Measurements from ENCODE around the gene MED7.

The MED7 gene

GRCh38 chr5:157162919-157163510 is 20.4 kb upstream of the MED7 start:
- no peak for DNase-seq

- DNase-seq: no peak
Measured at GRCh38 chr5:157161996-157162395, 19.3 kb upstream of the MED7 start.

GRCh38 chr5:157160001-157160400 is 17.3 kb upstream of the MED7 start:
- no peak for DNase-seq

GRCh38 chr5:157159209-157159751 is 16.6 kb upstream of the MED7 start:
- DNase-seq: no peak

- no peak for DNase-seq
Measured at GRCh38 chr5:157157293-157157891, 14.7 kb upstream of the MED7 start.

- DNase-seq: no peak
Measured at GRCh38 chr5:157155297-157155696, 12.6 kb upstream of the MED7 start.

- no peak for DNase-seq
Measured at GRCh38 chr5:157150995-157151394, 8.3 kb upstream of the MED7 start.

- peak; percentile 34 for DNase-seq
Measured at GRCh38 chr5:157148734-157149615, 6.3 kb upstream of the MED7 start.

GRCh38 chr5:157143127-157143971 is 684 bp upstream of the MED7 start:
- peak; percentile 50 for DNase-seq

GRCh38 chr5:157137691-157138090 is 5.0 kb downstream of the MED7 start:
- no peak for DNase-seq

- DNase-seq: no peak
Measured at GRCh38 chr5:157132281-157132612, 10.4 kb downstream of the MED7 start.

GRCh38 chr5:157130925-157131324 is 11.7 kb downstream of the MED7 start:
- no peak for DNase-seq

- DNase-seq: no peak
Measured at GRCh38 chr5:157121709-157122108, 21.0 kb downstream of the MED7 start.

- no peak for DNase-seq
Measured at GRCh38 chr5:157120102-157120501, 22.6 kb downstream of the MED7 start.

GRCh38 chr5:157116483-157116954 is 26.1 kb downstream of the MED7 start:
- no peak for DNase-seq

- DNase-seq: no peak
Measured at GRCh38 chr5:157115502-157115901, 27.2 kb downstream of the MED7 start.

- no peak for DNase-seq
Measured at GRCh38 chr5:157115012-157115411, 27.7 kb downstream of the MED7 start.

GRCh38 chr5:157113002-157113401 is 29.7 kb downstream of the MED7 start:
- DNase-seq: no peak

GRCh38 chr5:157109744-157110143 is 32.9 kb downstream of the MED7 start:
- peak; percentile 49 for DNase-seq

GRCh38 chr5:157108976-157109375 is 33.7 kb downstream of the MED7 start, which contains the start of gene HAVCR2:
Gene HAVCR2 (minus strand): TSS chr5:157109044. CDS start chr5:157108983, 61 bp downstream.
- DNase-seq: peak; percentile 77

- no peak for DNase-seq
Measured at GRCh38 chr5:157107508-157107907, 35.2 kb downstream of the MED7 start.

- peak; percentile 3 for DNase-seq
Measured at GRCh38 chr5:157106630-157107461, 35.8 kb downstream of the MED7 start.
